ES-I3 (cell line): ENCODE results near the gene PPP3CA.
"Not testable (repeated sequence)": the region's sequence is repeated elsewhere in the genome, so short reads cannot be mapped to it uniquely, and the experiment has no call there.

Source experiments
- H3K36me3 ChIP-seq: 2 replicates; pipeline ENCODE4 v1.6.1; 2013; ENCODE audit warnings: mild to moderate bottlenecking, low read length, control low read depth, moderate library complexity; ENCODE audit not compliant: insufficient read depth
- H3K4me1 ChIP-seq: 2 replicates; pipeline ENCODE4 v1.6.1; 2013; ENCODE audit warnings: mild to moderate bottlenecking, control low read depth, low read length; ENCODE audit not compliant: insufficient read depth
- H3K9ac ChIP-seq: 2 replicates; pipeline ENCODE4 v1.6.1; 2013; ENCODE audit warnings: low read depth, mild to moderate bottlenecking, low read length, moderate library complexity
- H3K9me3 ChIP-seq: 2 replicates; pipeline ENCODE4 v1.6.1; 2013; ENCODE audit warnings: mild to moderate bottlenecking, low read length, moderate library complexity; ENCODE audit not compliant: control insufficient read depth, insufficient read depth

The PPP3CA gene

DNA sequence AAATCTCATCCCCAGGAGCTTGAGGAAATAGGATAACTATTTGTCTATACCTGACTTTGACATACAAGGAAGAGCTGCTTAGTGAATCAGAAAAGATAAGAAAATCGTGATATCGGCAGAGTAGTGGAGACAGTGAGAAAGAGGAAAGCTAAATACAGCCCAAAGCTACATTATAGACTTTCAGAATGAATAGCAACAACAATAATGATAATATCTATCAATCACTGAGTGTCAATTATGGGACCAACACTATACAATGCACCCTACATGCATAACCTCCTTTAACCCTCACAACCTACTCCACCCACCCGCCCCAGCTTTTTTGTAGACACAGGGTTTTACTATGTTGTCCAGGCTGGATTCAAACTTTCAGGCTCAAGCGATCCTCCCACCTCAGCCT, 205.1 kb downstream of the PPP3CA start:
- no peak overlapping the region for H3K9ac ChIP-seq
- no peaks in the 10 kb centered on the region for H3K9me3 ChIP-seq
- H3K4me1 ChIP-seq: peaks cover 6% of the 10 kb centered on the region; the same call in 1 of the 2 replicates
- no peaks in the 10 kb centered on the region for H3K36me3 ChIP-seq

DNA sequence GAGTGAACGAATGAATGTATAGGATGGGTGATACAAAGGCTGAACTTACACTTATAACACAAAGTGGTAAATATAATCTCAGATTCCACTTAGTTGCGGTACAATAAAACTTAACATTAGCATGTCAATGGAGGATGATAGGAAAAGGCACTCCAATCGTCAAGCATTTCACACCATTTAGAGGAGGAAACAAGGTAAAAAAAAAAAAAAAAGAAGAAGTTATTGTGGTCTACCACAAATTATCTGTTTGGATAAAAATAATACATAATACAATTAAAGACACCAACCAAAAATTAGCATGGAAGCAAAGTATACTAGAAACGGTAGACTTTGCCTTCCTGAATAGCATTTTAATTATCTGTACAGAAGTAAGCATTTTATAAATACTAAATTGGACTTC, 205.5 kb downstream of the PPP3CA start:
- H3K9ac ChIP-seq: no peak overlapping the region
- peaks cover 9% of the 10 kb centered on the region; the same call in 1 of the 2 replicates for H3K4me1 ChIP-seq
- no peaks in the 10 kb centered on the region for H3K9me3 ChIP-seq
- no peaks in the 10 kb centered on the region for H3K36me3 ChIP-seq

DNA sequence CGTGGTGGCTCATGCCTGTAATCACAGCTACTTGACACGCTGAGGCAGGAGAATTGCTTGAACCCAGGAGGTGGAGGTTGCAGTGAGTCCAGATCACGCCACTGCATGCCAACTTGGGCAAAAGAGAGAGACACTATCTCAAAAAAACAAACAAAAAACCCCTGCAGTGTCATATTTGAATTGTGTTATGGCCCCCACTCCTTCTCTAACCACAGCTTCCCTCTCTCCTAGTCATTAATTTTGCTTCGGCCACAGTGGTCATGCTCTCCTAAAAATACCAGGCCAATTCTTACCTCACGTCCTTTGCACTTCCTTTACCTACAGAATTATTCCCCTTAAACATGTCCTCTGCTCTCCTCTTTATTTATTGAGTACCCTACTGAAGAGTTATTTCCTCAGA, 206.1 kb downstream of the PPP3CA start:
- Histone ChIP-seq H3K4me1 (peaks cover 9% of the 10 kb centered on the region; the same call in 1 of the 2 replicates), H3K36me3 (no peaks in the 10 kb centered on the region), H3K9ac (no peak overlapping the region), H3K9me3 (no peaks in the 10 kb centered on the region)

DNA sequence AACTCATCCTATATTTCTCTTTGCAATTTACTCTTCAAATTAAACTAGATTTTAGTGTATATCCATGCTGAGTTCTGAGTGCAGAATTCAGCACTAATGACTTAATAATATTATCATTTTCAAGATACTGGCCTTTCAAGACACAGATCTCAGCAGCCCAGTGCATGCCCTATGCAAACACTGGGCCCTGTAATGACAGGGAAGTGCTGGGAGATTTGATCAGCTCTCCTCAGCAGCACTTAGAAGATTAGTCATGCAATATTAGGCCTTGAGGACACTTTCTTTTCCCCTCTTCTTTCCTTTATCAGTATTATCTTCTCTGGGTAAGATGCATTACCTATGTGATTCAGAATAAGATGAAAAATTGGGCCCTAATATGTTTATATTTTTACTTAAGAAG, 207.1 kb downstream of the PPP3CA start:
- no peaks in the 10 kb centered on the region for H3K36me3 ChIP-seq
- H3K9ac ChIP-seq: no peak overlapping the region
- no peaks in the 10 kb centered on the region for H3K9me3 ChIP-seq
- peaks cover 9% of the 10 kb centered on the region; the same call in 1 of the 2 replicates for H3K4me1 ChIP-seq

DNA sequence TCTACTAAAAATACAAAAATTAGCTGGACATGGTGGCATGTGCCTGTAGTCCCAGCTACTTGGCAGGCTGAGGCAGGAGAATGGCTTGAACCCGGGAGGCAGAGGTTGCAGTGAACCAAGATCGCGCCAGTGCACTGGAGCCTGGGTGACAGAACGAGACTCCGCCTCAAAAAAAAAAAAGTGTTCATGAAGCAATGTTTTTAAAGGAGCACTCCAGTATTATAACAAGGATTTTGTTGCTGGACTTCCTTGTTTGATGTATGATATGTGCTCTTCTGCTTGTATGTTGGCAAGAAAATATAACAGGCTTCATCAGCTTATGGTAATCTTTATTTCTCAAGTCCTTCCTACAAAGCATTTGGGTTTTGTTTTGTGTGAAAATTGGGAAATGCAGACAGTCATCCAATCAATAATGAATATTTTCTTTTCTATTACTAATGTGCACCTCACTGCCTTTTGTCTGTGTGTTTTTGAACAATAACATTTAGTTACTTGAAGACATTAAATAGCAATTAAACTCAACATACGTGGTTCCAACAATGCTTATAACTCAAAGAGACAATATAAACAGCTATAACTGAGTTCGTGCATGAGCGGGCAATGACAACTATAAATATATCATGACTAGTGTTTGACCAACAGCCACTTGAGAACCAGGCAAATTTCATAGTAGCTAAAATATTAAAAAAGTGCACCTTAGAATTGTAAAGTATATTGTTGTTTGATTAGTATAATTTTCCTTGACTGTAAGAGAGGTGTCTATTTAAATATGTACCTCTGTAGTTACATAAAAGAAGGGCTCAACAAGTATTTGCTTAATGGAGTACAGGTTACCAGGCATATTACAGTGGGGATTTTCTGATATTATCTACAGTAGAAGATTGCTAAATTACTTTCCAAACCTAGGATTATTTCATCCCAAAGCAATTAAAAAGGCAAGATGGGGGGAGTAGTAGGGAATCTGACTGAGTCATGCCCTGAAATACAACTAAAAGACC, 210.7 kb downstream of the PPP3CA start:
- H3K9ac ChIP-seq: no peak overlapping the region
- H3K4me1 ChIP-seq: peaks cover 9% of the 10 kb centered on the region; the same call in 1 of the 2 replicates
- no peaks in the 10 kb centered on the region for H3K9me3 ChIP-seq
- H3K36me3 ChIP-seq: no peaks in the 10 kb centered on the region

DNA sequence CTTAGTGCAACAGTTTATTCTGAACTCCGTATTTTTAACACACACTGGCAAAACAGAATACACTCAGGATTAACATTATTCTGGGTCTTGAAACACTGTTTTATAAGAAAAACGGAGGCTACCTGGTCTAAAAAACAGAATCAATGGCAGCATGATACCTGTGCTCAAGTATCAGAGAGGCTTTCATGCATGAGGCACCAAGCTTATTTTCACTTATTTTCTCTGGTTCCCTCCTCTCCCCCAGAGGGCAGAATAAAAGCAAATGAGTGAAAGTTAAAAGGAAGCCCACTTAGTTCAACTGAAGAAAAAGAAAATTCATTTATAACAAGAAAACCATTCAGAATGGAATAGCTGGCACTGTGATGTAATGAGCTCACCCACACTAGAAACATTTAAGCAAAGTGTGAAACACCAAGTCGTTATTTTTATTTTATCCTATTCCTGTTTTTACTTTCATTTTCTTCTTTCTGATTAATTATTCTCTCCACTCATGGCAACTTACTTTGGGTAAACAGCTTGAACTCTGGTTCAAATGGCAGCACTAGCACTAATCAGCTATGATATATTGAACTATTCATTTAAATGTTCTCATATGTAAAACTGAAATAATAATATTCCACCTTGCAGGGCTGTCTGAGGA, 211.8 kb downstream of the PPP3CA start:
- Histone ChIP-seq H3K4me1 (peaks cover 9% of the 10 kb centered on the region; the same call in 1 of the 2 replicates), H3K9me3 (no peaks in the 10 kb centered on the region), H3K9ac (no peak overlapping the region)

DNA sequence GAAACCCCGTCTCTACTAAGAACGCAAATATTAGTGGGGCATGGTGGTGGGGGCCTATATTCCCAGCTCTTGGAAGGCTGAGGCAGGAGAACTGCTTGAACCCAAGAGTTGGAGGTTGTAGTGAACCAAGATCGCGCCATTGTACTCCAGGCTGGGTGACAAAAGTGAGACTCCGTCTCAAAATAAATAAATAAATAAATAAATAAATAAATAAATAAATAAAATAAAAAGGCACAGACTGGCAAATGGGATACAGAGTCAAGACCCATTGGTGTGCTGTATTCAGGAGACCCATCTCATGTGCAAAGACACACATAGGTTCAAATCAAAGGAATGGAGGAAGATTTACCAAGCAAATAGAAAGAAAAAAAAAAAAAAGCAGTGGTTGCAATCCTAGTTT, 216.3 kb downstream of the PPP3CA start:
- H3K9me3 ChIP-seq, H3K4me1 ChIP-seq: not testable (repeated sequence)

More for the DNA sequence above, 211.8 kb downstream of the PPP3CA start:
- H3K36me3 ChIP-seq: no peaks in the 10 kb centered on the region

DNA sequence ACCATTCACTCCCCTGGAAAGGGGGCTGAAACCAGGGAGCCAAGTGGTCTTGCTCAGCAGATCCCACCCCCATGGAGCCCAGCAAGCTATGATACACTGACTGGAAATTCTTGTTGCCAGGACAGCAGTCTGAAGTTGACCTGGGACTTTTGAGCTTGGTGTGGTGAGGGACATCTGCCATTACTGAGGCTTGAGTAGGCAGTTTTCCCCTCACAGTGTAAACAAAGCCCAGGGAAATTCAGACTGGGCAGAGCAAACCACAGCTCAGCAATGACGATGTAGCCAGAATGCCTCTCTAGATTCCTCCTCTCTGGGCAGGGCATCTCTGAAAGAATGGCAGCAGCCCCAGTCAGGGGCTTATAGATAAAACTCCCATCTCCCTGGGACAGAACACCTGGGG, 218.4 kb downstream of the PPP3CA start:
- H3K36me3 ChIP-seq: not testable (repeated sequence)

More for the DNA sequence above, 216.3 kb downstream of the PPP3CA start:
- H3K9ac ChIP-seq, H3K36me3 ChIP-seq: not testable (repeated sequence)

DNA sequence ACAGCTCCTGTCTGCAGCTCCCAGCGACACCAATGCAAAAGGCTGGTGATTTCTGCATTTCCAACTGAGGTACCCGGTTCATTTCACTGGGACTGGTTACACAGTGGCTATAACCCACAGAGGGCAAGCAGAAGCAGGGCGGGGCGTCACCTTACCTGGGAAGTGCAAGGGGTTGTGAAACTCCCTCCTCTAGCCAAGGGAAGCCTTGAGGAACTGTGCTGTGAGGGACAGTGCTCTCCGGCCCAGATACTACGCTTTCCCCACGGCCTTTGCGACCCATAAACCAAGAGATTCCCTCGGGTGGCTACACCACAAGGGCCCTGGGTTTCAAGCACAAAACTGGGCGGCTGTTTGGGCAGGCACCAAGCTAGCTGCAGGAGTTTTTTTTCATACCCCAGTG, 218.9 kb downstream of the PPP3CA start:
- H3K9me3 ChIP-seq: no peaks in the 10 kb centered on the region
- H3K36me3 ChIP-seq: no peaks in the 10 kb centered on the region
- H3K9ac ChIP-seq: no peak overlapping the region
- H3K4me1 ChIP-seq: no peaks in the 10 kb centered on the region

More for the DNA sequence above, 218.4 kb downstream of the PPP3CA start:
- not testable (repeated sequence) for H3K4me1 ChIP-seq, H3K9me3 ChIP-seq, H3K9ac ChIP-seq

DNA sequence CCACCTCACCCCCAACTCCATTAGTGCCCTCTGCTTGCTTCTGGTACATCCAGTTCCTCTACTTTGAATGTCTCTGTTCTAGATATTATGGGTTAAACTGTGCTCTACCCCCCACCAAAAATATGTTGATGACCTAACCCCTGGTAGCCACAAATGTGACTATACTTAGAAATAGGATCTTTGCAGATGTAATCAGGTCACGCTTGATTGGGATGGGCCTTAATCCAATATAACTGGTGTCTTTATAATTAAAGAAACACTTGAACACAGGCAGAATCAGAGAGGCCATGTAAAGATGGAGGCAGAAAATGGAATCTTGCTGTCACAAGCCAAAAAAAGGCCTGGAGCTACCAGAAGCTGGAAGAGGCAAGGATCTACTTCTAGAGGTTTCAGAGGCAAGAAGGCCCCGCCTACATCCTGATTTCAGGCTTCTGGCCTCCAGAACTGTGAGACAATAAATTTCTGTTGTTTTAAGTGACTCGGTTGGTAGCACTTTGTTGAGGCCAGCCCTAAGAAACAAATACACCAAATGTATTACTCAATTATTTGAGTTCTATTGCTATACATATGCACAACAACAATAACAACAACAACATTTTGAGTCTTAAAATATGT, 220.0 kb downstream of the PPP3CA start:
- no peaks in the 10 kb centered on the region for H3K9me3 ChIP-seq
- H3K36me3 ChIP-seq: no peaks in the 10 kb centered on the region
- no peak overlapping the region for H3K9ac ChIP-seq
- no peaks in the 10 kb centered on the region for H3K4me1 ChIP-seq

DNA sequence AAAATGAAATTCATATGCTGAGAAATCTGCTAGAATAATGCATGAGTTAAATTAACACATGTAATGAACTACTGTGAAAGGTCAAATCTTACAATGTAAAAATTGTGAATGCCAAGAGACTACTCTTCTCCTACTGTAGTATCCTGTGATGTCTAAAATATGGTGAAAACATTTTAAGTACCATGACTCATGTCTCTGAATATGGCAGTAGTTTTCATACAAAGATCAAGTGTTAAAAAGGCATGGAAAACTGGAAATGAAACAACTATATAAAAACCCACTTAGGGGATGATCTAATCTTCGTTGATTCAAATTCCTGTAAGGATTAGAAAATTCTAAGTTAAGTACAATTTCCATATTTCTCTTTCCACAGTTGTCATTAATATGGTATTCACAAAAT, 221.3 kb downstream of the PPP3CA start:
- Histone ChIP-seq H3K36me3 (no peaks in the 10 kb centered on the region), H3K9ac (no peak overlapping the region), H3K4me1 (no peaks in the 10 kb centered on the region), H3K9me3 (no peaks in the 10 kb centered on the region)

DNA sequence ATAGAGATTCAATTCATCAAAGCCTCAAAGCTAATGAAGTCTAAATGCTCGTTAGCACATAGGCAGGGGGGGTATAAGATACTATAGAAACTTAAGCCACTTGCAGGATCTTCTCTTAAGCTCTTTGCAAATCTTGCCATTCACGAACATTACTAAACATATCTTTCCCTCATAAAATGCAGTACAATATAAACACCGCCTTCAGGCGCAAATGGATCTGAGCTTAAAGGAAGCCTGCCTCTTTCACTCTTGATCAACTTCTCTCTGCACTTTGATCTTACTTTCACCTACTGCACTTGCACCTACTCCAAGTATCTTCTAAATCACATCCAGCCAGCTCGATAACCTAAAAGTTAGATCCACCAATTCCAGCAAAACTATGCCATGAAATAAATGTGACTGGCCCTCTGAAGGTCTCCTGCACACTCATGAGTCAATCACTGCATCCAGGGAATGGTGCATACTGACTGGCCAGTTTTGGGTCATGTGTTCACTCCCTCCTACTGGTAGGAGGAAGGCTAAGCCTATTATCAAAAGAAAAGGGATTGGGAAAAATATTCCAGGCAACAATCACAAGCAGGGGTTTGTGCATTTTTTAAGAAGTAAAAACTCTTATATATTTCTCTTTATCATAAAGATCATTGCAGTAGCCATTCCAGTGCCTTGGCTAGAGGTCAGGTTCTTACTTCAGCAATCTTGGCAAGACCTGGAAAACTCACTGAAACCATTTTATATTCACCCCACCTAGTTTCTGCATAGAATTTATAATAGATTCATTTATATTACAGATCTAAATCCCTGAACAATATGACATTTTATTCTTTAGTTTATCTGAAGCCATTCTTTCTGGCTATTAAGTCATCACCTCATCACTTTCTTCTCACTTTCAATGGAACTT, 222.0 kb downstream of the PPP3CA start:
- Histone ChIP-seq H3K36me3 (no peaks in the 10 kb centered on the region), H3K9me3 (no peaks in the 10 kb centered on the region), H3K4me1 (no peaks in the 10 kb centered on the region), H3K9ac (no peak overlapping the region)

DNA sequence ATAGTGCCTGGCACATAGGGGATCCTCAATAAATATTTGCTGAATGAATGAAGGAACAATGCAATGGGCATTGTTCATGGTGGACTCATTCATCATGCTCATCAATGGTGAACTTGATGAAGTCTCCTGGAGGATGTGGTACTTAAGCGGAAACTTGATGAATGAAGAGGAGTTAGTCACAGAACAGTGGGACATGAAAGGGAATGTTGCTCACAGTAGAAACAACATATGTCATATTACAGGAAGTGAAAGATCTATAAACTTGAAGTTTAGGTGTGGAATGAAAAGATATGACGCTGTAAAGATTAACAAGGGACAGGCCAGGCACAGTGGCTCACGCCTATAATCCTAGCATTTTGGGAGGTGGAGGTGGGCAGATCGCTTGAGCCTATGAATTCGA, 224.1 kb downstream of the PPP3CA start:
- Histone ChIP-seq H3K9me3 (no peaks in the 10 kb centered on the region), H3K36me3 (no peaks in the 10 kb centered on the region), H3K9ac (no peak overlapping the region), H3K4me1 (no peaks in the 10 kb centered on the region)

DNA sequence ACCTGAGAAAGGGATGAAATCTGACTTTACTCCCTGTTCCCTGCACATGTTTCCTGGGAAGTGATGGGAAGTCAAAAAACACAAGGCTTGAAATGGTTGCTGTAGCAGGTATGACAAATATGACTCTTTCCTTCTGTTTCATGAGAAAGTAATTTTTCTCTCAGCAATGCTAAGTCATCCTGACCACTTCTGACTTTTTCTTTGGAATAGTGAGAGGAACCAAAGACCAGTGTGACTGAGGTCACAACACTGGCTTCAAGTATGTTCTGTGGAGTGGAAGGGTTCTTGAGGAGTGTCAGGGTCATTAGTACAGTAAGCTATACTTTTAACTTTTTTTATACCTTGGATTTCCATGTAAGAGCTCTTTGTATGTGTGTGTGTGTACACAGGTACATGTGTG, 225.3 kb downstream of the PPP3CA start:
- no peak overlapping the region for H3K9ac ChIP-seq
- H3K36me3 ChIP-seq: no peaks in the 10 kb centered on the region
- H3K9me3 ChIP-seq: no peaks in the 10 kb centered on the region
- no peaks in the 10 kb centered on the region for H3K4me1 ChIP-seq
